ENCODE data around the gene SUGCT. TPM values are rescaled to one million over a fixed set of nuclear protein-coding genes. Genes with fewer than 3 reads are reported as not detected.

SUGCT gene
- total RNA-seq, 3 donors from 2014 or later = 7.6 to 19.1 (median 10.1) TPM

- intact Hi-C loops (cut with DNase I, micrococcal nuclease) = no loop called here
- TF ChIP-seq, protein P1, sequence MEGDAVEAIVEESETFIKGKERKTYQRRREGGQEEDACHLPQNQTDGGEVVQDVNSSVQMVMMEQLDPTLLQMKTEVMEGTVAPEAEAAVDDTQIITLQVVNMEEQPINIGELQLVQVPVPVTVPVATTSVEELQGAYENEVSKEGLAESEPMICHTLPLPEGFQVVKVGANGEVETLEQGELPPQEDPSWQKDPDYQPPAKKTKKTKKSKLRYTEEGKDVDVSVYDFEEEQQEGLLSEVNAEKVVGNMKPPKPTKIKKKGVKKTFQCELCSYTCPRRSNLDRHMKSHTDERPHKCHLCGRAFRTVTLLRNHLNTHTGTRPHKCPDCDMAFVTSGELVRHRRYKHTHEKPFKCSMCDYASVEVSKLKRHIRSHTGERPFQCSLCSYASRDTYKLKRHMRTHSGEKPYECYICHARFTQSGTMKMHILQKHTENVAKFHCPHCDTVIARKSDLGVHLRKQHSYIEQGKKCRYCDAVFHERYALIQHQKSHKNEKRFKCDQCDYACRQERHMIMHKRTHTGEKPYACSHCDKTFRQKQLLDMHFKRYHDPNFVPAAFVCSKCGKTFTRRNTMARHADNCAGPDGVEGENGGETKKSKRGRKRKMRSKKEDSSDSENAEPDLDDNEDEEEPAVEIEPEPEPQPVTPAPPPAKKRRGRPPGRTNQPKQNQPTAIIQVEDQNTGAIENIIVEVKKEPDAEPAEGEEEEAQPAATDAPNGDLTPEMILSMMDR (IDR thresholded peaks at IDR 0.05) = no peak
- Histone ChIP-seq H3K9me3 (no peaks in the 10 kb centered on the region), H3K36me3 (ENCODE audit: low read depth) (no peaks in the 10 kb centered on the region), H3K4me3 (no peak overlapping the region), H3K4me1 (ENCODE audit: low read depth) (no peaks in the 10 kb centered on the region)
- DNase-seq = no peak
- ATAC-seq = peak; percentile 23
Observed at GRCh38 chr7:40310258-40310657, 175.5 kb downstream of the SUGCT start.

GRCh38 chr7:40311307-40311706 lies 176.5 kb downstream of the SUGCT start:
- TF ChIP-seq, protein P1 (IDR thresholded peaks at IDR 0.05) = no peak
- Histone ChIP-seq H3K9me3 (no peaks in the 10 kb centered on the region), H3K36me3 (ENCODE audit: low read depth) (no peaks in the 10 kb centered on the region), H3K4me1 (ENCODE audit: low read depth) (no peaks in the 10 kb centered on the region), H3K4me3 (no peak overlapping the region)
- intact Hi-C loops (cut with DNase I, micrococcal nuclease) = no loop called here
- ATAC-seq (no peak), DNase-seq (no peak)

DNA sequence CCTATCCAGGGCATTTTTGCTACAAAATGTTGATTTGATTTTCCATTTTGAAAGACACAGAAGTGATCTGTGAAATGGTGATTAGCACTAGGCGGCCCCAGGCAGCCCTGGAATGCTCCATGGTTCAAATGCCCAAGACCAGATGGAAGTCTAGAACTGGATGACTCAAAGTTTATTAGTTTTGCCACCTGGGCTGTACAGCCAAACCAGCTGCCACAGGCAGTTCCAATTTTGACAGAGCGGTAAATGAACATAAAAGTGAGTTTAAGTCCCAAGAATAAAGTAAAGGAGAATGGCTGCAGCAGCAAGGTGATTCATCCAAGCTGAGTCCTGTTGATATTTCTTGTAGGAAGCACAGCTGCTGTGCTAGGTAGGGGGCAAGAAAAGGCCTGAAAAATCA lies 180.5 kb downstream of the SUGCT start:
- intact Hi-C loops (cut with DNase I, micrococcal nuclease) = no loop called here
- Histone ChIP-seq H3K4me1 (ENCODE audit: low read depth) (no peaks in the 10 kb centered on the region), H3K36me3 (ENCODE audit: low read depth) (no peaks in the 10 kb centered on the region), H3K9me3 (no peaks in the 10 kb centered on the region), H3K4me3 (no peak overlapping the region)
- DNase-seq (no peak), ATAC-seq (peak; percentile 48)
- TF ChIP-seq, protein P1 (IDR thresholded peaks at IDR 0.05) = no peak

- no peaks in the 10 kb centered on the region for H3K36me3 ChIP-seq (ENCODE audit: low read depth)
- H3K4me3 ChIP-seq = no peak overlapping the region
- no peaks in the 10 kb centered on the region for H3K9me3 ChIP-seq
- no peak for ATAC-seq
- no peaks in the 10 kb centered on the region for H3K4me1 ChIP-seq (ENCODE audit: low read depth)
- intact Hi-C loops (cut with DNase I, micrococcal nuclease) = no loop called here
- TF ChIP-seq, protein P1 (IDR thresholded peaks at IDR 0.05) = no peak
- DNase-seq = no peak
Observed at GRCh38 chr7:40316176-40316575, 181.4 kb downstream of the SUGCT start.

GRCh38 chr7:40324914-40325313 lies 190.1 kb downstream of the SUGCT start:
- DNase-seq (no peak), ATAC-seq (peak; percentile 71)
- H3K4me3 ChIP-seq = no peak overlapping the region
- intact Hi-C loops (cut with DNase I, micrococcal nuclease) = no loop called here
- TF ChIP-seq, protein P1 (IDR thresholded peaks at IDR 0.05) = no peak
- no peaks in the 10 kb centered on the region for H3K4me1 ChIP-seq (ENCODE audit: low read depth)
- H3K36me3 ChIP-seq (ENCODE audit: low read depth) = no peaks in the 10 kb centered on the region
- H3K9me3 ChIP-seq = no peaks in the 10 kb centered on the region

- Histone ChIP-seq H3K4me1 (ENCODE audit: low read depth) (no peaks in the 10 kb centered on the region), H3K9me3 (no peaks in the 10 kb centered on the region), H3K4me3 (no peak overlapping the region), H3K36me3 (ENCODE audit: low read depth) (no peaks in the 10 kb centered on the region)
- DNase-seq = no peak
- TF ChIP-seq, protein P1 (IDR thresholded peaks at IDR 0.05) = no peak
- ATAC-seq = no peak
- intact Hi-C loops (cut with DNase I, micrococcal nuclease) = no loop called here
Observed at GRCh38 chr7:40327113-40327512, 192.3 kb downstream of the SUGCT start.
